Kidney (tissue), 22 donors: ENCODE data around the gene TNFAIP8. TPM values are rescaled to one million over a fixed set of nuclear protein-coding genes. Genes with fewer than 3 reads are reported as not detected.

Experiments used
- DNase-seq, 5 donors: peaks; one replicate each; pipeline ENCODE4 v3.0.0-alpha.2; 2013 to 2020
- FAIRE-seq: peaks from 2 replicates; lab custom pipeline; 2012; peaks lifted over from hg19 to GRCh38; lab: Jason Lieb, UNC
- H3K27ac ChIP-seq, 2 donors: one replicate each; pipeline ENCODE4 v1.7.0; 2013; ENCODE audit warnings: low read depth in 2 of 2, low read length in 2 of 2, inconsistent platforms in 1 of 2
- H3K27me3 ChIP-seq: one replicate; pipeline ENCODE4 v1.7.1; 2013; ENCODE audit warnings: low read length, inconsistent platforms; ENCODE audit not compliant: control insufficient read depth, insufficient read depth
- H3K36me3 ChIP-seq, 3 donors: one replicate each; pipeline versions ENCODE4 v1.7.0 to v1.7.1; 2013; ENCODE audit warnings: low read length in 3 of 3, control low read depth in 1 of 3, inconsistent platforms in 1 of 3; ENCODE audit not compliant: insufficient read depth in 3 of 3, control insufficient read depth in 2 of 3
- H3K4me1 ChIP-seq, 3 donors: one replicate each; pipeline versions ENCODE4 v1.7.0 to v1.7.1; 2013; ENCODE audit warnings: low read length in 3 of 3, inconsistent platforms in 1 of 3, low read depth in 1 of 3; ENCODE audit not compliant: control insufficient read depth in 2 of 3, insufficient read depth in 2 of 3
- H3K4me3 ChIP-seq, 3 donors: one replicate each; pipeline versions ENCODE4 v1.7.0 to v1.8.1; 2013; ENCODE audit warnings: low read length in 3 of 3, control low read depth in 1 of 3, inconsistent platforms in 1 of 3
- H3K9ac ChIP-seq, 3 donors: one replicate each; pipeline versions ENCODE4 v1.7.0 to v1.7.1; 2013; ENCODE audit warnings: low read length in 3 of 3, control low read depth in 1 of 3, inconsistent platforms in 1 of 3
- H3K9me3 ChIP-seq, 3 donors: one replicate each; pipeline versions ENCODE4 v1.7.0 to v1.7.1; 2013; ENCODE audit warnings: low read length in 3 of 3, control low read depth in 1 of 3, inconsistent platforms in 1 of 3; ENCODE audit not compliant: control insufficient read depth in 2 of 3, insufficient read depth in 1 of 3
- CTCF ChIP-seq: IDR thresholded peaks from 3 replicates; pipeline ENCODE4 v1.5.1; 2012; ENCODE audit warnings: mild to moderate bottlenecking, moderate library complexity, borderline replicate concordance; ENCODE audit not compliant: insufficient read depth; ENCODE audit errors: extremely low read depth
- intact Hi-C: fragments of 100-400 bp; cut with DNase I; formaldehyde crosslinking; loops from one replicate; pipeline ENCODE4 v1.11.1; 2022
- long read RNA-seq, 10 donors: library from polyadenylated mRNA in 1 of 10; unstranded in 1 of 10; transcript quantifications; one replicate each; pipeline ENCODE4 v2.0.0 and lab custom pipeline, GENCODE V29; 2021 to 2026
- polyA plus RNA-seq: library from polyadenylated mRNA; stranded (reverse); fragments of 350-450 nt; fragmentation: Illumina TruSeq; extraction: RNeasy Lipid Tissue Mini Kit (QIAGEN cat#74804); gene quantifications from one replicate; pipeline ENCODE4 v1.2.3, GENCODE V29; 2014; ENCODE audit warnings: low read depth, low replicate concordance; ENCODE audit not compliant: insufficient read depth
- total RNA-seq: library from RNA; stranded (reverse); fragmentation: NEBNext Ultra II Directional; extraction: Animal tissue kit (Norgen Biotek cat#: 25700); gene quantifications from one replicate; pipeline ENCODE4 v1.2.1, GENCODE V29; 2021
- donor health status: control.
- donor health status: control.
- donor health status: control.
- donor health status: control.
- donor health status: control.
- donor health status: DM: yes; HTN: yes; CAD: no.
- donor health status: Normal renal cell carcinoma (clear cell type).

Gene TNFAIP8
- total RNA-seq (41.5 TPM), polyA plus RNA-seq (13.3 TPM)
- long read RNA-seq, donor 1, transcript TNFAIP8-201 (2 exons, 795 nt): major isoform, 5 of 14 reads
- long read RNA-seq, donor 1, partial matches to known transcripts: 9 of 14 reads
- long read RNA-seq, donor 1, other reads (novel, unspliced or antisense): 0 of 14 reads
- long read RNA-seq, donor 2, full-length matches to known transcripts: 11 of 11 reads
- long read RNA-seq, donor 2, partial matches to known transcripts: 0 of 11 reads
- long read RNA-seq, donor 2, other reads (novel, unspliced or antisense): 0 of 11 reads
- long read RNA-seq, donor 3, full-length matches to known transcripts: 11 of 21 reads
- long read RNA-seq, donor 3, partial matches to known transcripts: 10 of 21 reads
- long read RNA-seq, donor 3, other reads (novel, unspliced or antisense): 0 of 21 reads
- long read RNA-seq, donor 4, full-length matches to known transcripts: 8 of 8 reads
- long read RNA-seq, donor 4, partial matches to known transcripts: 0 of 8 reads
- long read RNA-seq, donor 4, other reads (novel, unspliced or antisense): 0 of 8 reads
- long read RNA-seq, donor 5: 0 reads
- long read RNA-seq, donor 6, full-length matches to known transcripts: 19 of 28 reads
- long read RNA-seq, donor 6, partial matches to known transcripts: 9 of 28 reads
- long read RNA-seq, donor 6, other reads (novel, unspliced or antisense): 0 of 28 reads
- long read RNA-seq, donor 7, full-length matches to known transcripts: 45 of 49 reads
- long read RNA-seq, donor 7, partial matches to known transcripts: 0 of 49 reads
- long read RNA-seq, donor 7, other reads (novel, unspliced or antisense): 4 of 49 reads
- long read RNA-seq, donor 8, full-length matches to known transcripts: 9 of 9 reads
- long read RNA-seq, donor 8, partial matches to known transcripts: 0 of 9 reads
- long read RNA-seq, donor 8, other reads (novel, unspliced or antisense): 0 of 9 reads
- long read RNA-seq, donor 9, full-length matches to known transcripts: 11 of 21 reads
- long read RNA-seq, donor 9, partial matches to known transcripts: 10 of 21 reads
- long read RNA-seq, donor 9, other reads (novel, unspliced or antisense): 0 of 21 reads
- long read RNA-seq, donor 10, full-length matches to known transcripts: 7 of 7 reads
- long read RNA-seq, donor 10, partial matches to known transcripts: 0 of 7 reads
- long read RNA-seq, donor 10, other reads (novel, unspliced or antisense): 0 of 7 reads

- no peak for TF ChIP-seq CTCF
These were observed at the start of gene TNFAIP8 for GRCh38 chr5:119355685-119356611. Gene TNFAIP8, plus strand, starts transcription at chr5:119356019. Its CDS starts 72 bp downstream, at chr5:119356091.

GRCh38 chr5:119307170-119307569, 48.6 kb upstream of the TNFAIP8 start:
- peaks cover 4 to 10% (median 10%) of the 10 kb centered on the region in 3 donors for H3K4me1 ChIP-seq
- H3K27me3 ChIP-seq: no peaks in the 10 kb centered on the region

More at GRCh38 chr5:119355685-119356611, at the start of gene TNFAIP8:
- Histone ChIP-seq H3K9me3 (no peaks in the 10 kb centered on the region), H3K9ac (peak within 1 kb of the TSS; percentile 35 to 89 (median 62)), H3K4me1 (peaks cover 13 to 14% (median 13%) of the 10 kb centered on the region in 3 donors), H3K27ac (peak within 1 kb of the TSS; percentile 76 to 87), H3K4me3 (peak within 1 kb of the TSS; percentile 76 to 88 (median 80)), H3K27me3 (no peaks in the 10 kb centered on the region), H3K36me3 (no peaks in the 10 kb centered on the region)
- intact Hi-C loops: no loop called here
- FAIRE-seq: no peak
- peak; percentile 73 to 88 (median 83) for DNase-seq

More at GRCh38 chr5:119307170-119307569, 48.6 kb upstream of the TNFAIP8 start:
- H3K36me3 ChIP-seq: no peaks in the 10 kb centered on the region
- DNase-seq (no peak), FAIRE-seq (no peak)
- no peaks in the 10 kb centered on the region for H3K9me3 ChIP-seq
- no peak overlapping the region for H3K4me3 ChIP-seq
- H3K27ac ChIP-seq: no peak overlapping the region
- intact Hi-C loops: no loop called here
- H3K9ac ChIP-seq: no peak overlapping the region
- no peak for TF ChIP-seq CTCF
